ENCODE measurements around the gene HSP90AB1. TPM values are rescaled to one million over a fixed set of nuclear protein-coding genes. Genes with fewer than 3 reads are reported as not detected.

Gene HSP90AB1
- total and polyA plus RNA-seq, 9 of the 15 experiments (the other 6 are each of a cell fraction or from before 2014, with no cell fraction given) = 1,780 to 3,358 (median 2,262) TPM

DNA sequence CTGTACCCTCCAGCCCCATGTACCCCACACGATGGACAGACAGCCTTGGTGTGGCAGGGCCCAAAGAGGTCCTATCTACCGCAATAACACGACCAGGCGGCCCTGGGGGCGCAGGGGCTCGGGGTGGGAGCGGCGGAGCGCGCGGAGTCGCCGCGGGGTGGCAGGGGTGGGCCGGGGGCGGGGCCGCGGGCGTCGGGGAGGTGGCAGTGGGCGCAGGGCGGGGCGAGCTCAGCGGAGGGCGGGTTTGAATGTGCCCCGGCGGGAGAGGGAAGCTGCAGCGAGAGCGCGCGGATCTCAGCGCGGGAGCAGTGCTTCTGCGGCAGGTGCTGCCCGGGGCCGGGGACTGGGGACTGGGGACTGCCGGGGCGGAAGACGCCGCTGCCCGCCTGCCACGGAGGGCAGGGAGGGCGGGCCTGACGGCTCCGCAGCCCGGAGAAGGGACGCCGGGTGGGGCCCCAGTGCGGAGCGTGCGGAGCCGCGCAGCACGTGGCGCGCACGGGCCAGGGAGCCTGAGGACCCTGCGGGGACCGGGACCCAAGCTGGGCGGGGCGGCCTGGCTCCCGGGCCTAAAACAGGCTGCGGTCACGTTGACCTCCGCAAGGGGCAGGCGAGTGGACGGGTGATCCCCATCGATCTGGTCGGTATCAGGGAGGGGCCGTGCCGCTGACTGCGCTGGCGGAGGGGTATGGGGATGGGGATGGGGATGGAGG lies 23.4 kb upstream of the HSP90AB1 start, which contains the start of gene SLC29A1 (continued):
- TF ChIP-seq, protein P1, sequence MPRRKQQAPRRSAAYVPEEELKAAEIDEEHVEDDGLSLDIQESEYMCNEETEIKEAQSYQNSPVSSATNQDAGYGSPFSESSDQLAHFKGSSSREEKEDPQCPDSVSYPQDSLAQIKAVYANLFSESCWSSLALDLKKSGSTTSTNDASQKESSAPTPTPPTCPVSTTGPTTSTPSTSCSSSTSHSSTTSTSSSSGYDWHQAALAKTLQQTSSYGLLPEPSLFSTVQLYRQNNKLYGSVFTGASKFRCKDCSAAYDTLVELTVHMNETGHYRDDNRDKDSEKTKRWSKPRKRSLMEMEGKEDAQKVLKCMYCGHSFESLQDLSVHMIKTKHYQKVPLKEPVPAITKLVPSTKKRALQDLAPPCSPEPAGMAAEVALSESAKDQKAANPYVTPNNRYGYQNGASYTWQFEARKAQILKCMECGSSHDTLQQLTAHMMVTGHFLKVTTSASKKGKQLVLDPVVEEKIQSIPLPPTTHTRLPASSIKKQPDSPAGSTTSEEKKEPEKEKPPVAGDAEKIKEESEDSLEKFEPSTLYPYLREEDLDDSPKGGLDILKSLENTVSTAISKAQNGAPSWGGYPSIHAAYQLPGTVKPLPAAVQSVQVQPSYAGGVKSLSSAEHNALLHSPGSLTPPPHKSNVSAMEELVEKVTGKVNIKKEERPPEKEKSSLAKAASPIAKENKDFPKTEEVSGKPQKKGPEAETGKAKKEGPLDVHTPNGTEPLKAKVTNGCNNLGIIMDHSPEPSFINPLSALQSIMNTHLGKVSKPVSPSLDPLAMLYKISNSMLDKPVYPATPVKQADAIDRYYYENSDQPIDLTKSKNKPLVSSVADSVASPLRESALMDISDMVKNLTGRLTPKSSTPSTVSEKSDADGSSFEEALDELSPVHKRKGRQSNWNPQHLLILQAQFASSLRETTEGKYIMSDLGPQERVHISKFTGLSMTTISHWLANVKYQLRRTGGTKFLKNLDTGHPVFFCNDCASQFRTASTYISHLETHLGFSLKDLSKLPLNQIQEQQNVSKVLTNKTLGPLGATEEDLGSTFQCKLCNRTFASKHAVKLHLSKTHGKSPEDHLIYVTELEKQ (CRISPR knock-in tag; IDR thresholded peaks at IDR 0.05) = no peak
- TF ChIP-seq, protein P2, sequence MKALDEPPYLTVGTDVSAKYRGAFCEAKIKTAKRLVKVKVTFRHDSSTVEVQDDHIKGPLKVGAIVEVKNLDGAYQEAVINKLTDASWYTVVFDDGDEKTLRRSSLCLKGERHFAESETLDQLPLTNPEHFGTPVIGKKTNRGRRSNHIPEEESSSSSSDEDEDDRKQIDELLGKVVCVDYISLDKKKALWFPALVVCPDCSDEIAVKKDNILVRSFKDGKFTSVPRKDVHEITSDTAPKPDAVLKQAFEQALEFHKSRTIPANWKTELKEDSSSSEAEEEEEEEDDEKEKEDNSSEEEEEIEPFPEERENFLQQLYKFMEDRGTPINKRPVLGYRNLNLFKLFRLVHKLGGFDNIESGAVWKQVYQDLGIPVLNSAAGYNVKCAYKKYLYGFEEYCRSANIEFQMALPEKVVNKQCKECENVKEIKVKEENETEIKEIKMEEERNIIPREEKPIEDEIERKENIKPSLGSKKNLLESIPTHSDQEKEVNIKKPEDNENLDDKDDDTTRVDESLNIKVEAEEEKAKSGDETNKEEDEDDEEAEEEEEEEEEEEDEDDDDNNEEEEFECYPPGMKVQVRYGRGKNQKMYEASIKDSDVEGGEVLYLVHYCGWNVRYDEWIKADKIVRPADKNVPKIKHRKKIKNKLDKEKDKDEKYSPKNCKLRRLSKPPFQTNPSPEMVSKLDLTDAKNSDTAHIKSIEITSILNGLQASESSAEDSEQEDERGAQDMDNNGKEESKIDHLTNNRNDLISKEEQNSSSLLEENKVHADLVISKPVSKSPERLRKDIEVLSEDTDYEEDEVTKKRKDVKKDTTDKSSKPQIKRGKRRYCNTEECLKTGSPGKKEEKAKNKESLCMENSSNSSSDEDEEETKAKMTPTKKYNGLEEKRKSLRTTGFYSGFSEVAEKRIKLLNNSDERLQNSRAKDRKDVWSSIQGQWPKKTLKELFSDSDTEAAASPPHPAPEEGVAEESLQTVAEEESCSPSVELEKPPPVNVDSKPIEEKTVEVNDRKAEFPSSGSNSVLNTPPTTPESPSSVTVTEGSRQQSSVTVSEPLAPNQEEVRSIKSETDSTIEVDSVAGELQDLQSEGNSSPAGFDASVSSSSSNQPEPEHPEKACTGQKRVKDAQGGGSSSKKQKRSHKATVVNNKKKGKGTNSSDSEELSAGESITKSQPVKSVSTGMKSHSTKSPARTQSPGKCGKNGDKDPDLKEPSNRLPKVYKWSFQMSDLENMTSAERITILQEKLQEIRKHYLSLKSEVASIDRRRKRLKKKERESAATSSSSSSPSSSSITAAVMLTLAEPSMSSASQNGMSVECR (CRISPR knock-in tag; IDR thresholded peaks at IDR 0.05) = peak; percentile 75
- TF ChIP-seq ILF3 (IDR thresholded peaks at IDR 0.05; ENCODE audit: borderline replicate concordance) (no peak), ZNF586 (CRISPR knock-in tag; conservative IDR thresholded peaks at IDR 0.05) (no peak), NEUROD1 (IDR thresholded peaks at IDR 0.05; ENCODE audit: borderline replicate concordance, low read depth, low read length, partially characterized antibody) (no peak), CREM (IDR thresholded peaks at IDR 0.05; ENCODE audit: low read depth) (peak; percentile 39), HDAC1 (IDR thresholded peaks at IDR 0.05) (peak in 1 of 2 experiments; percentile 73; a peak in 2 of 4 replicates), CREBBP (IDR thresholded peaks at IDR 0.05; ENCODE audit: low read depth, low read length) (no peak), RCOR1 (IDR thresholded peaks at IDR 0.05; ENCODE audit: borderline replicate concordance in 1 of 2, low read depth in 2 of 2, low read length in 2 of 2) (peak in 1 of 2 experiments; percentile 56; a peak in 1 of 4 replicates), PHTF2 (CRISPR knock-in tag; IDR thresholded peaks at IDR 0.05) (no peak), ATF7 (IDR thresholded peaks at IDR 0.05) (0 out of 2 replicates have a peak, but pooled peaks have one; percentile 1), MAZ (CRISPR knock-in tag; conservative IDR thresholded peaks at IDR 0.05 in 1 of 2, IDR thresholded peaks at IDR 0.05 in 1 of 2) (peak; percentile 66 to 74), TCF3 (CRISPR knock-in tag; IDR thresholded peaks at IDR 0.05) (no peak; the same call in 1 of the 2 replicates), ZBTB26 (CRISPR knock-in tag; IDR thresholded peaks at IDR 0.05) (no peak)
- TF ChIP-seq, protein P3, sequence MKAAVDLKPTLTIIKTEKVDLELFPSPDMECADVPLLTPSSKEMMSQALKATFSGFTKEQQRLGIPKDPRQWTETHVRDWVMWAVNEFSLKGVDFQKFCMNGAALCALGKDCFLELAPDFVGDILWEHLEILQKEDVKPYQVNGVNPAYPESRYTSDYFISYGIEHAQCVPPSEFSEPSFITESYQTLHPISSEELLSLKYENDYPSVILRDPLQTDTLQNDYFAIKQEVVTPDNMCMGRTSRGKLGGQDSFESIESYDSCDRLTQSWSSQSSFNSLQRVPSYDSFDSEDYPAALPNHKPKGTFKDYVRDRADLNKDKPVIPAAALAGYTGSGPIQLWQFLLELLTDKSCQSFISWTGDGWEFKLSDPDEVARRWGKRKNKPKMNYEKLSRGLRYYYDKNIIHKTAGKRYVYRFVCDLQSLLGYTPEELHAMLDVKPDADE (conservative IDR thresholded peaks at IDR 0.05; ENCODE audit: control insufficient read depth, low read depth, low read length) = no peak; the same call in 1 of the 2 replicates

Measured in K562 (cell line).